CD4-positive, alpha-beta T cell treated with Interleukin-17A for 1 hour (primary cell): ENCODE data around the gene TIMP2.
"Not testable (repeated sequence)": the region's sequence is repeated elsewhere in the genome, so short reads cannot be mapped to it uniquely, and the experiment has no call there.

ENCODE experiments used
- DNase-seq: peaks from one replicate; pipeline ENCODE4 v3.0.0-alpha.2; 2020

The TIMP2 gene

GRCh38 chr17:78885956-78886355 lies 39.2 kb downstream of the TIMP2 start:
- DNase-seq: no peak

GRCh38 chr17:78884876-78885667 lies 40.1 kb downstream of the TIMP2 start:
- DNase-seq: no peak

- DNase-seq: no peak
Measured at GRCh38 chr17:78884148-78884825, 40.9 kb downstream of the TIMP2 start.

GRCh38 chr17:78883533-78884131 lies 41.6 kb downstream of the TIMP2 start:
- no peak for DNase-seq

- DNase-seq: peak; percentile 14
Measured at GRCh38 chr17:78883089-78883532, 42.1 kb downstream of the TIMP2 start.

- DNase-seq: no peak
Measured at GRCh38 chr17:78882540-78883088, 42.6 kb downstream of the TIMP2 start.

- peak; percentile 39 for DNase-seq
Measured at GRCh38 chr17:78879635-78880186, 45.5 kb downstream of the TIMP2 start.

- no peak for DNase-seq
Measured at GRCh38 chr17:78878871-78879527, 46.2 kb downstream of the TIMP2 start.

GRCh38 chr17:78878261-78878660 lies 46.9 kb downstream of the TIMP2 start:
- DNase-seq: no peak

- DNase-seq: not testable (repeated sequence)
Measured at GRCh38 chr17:78876954-78877517, 48.2 kb downstream of the TIMP2 start.

GRCh38 chr17:78876094-78876597 lies 49.0 kb downstream of the TIMP2 start:
- no peak for DNase-seq

- DNase-seq: no peak
Measured at GRCh38 chr17:78875363-78876093, 49.7 kb downstream of the TIMP2 start.

GRCh38 chr17:78873519-78874340 lies 51.5 kb downstream of the TIMP2 start:
- no peak for DNase-seq

- no peak for DNase-seq
Measured at GRCh38 chr17:78872486-78872885, 52.7 kb downstream of the TIMP2 start.

GRCh38 chr17:78870621-78871020 lies 54.6 kb downstream of the TIMP2 start:
- no peak for DNase-seq

GRCh38 chr17:78868391-78868790 lies 56.8 kb downstream of the TIMP2 start:
- DNase-seq: no peak

GRCh38 chr17:78867046-78867445 lies 58.1 kb downstream of the TIMP2 start:
- not testable (repeated sequence) for DNase-seq

GRCh38 chr17:78865682-78866390 lies 59.4 kb downstream of the TIMP2 start:
- peak; percentile 67 for DNase-seq

GRCh38 chr17:78864117-78864516 lies 61.1 kb downstream of the TIMP2 start:
- no peak for DNase-seq
